Activated naive CD8-positive, alpha-beta T cell (primary cell): Measurements from ENCODE around the gene COL25A1.
"Not testable (repeated sequence)": the region's sequence is repeated elsewhere in the genome, so short reads cannot be mapped to it uniquely, and the experiment has no call there.

Experiments used
- H3K27ac Mint-ChIP-seq: one replicate; pipeline ENCODE4 v1.8.0; 2021; ENCODE audit warnings: mixed read lengths
- H3K27me3 Mint-ChIP-seq: one replicate; pipeline ENCODE4 v1.8.0; 2021; ENCODE audit warnings: mixed read lengths
- H3K36me3 Mint-ChIP-seq: one replicate; pipeline ENCODE4 v1.8.0; 2021; ENCODE audit warnings: mixed read lengths
- H3K4me1 Mint-ChIP-seq: one replicate; pipeline ENCODE4 v1.8.0; 2021; ENCODE audit warnings: low read depth, mixed read lengths
- H3K4me3 Mint-ChIP-seq: one replicate; pipeline ENCODE4 v1.8.0; 2021; ENCODE audit warnings: mild to moderate bottlenecking, mixed read lengths
- H3K9me3 Mint-ChIP-seq: one replicate; pipeline ENCODE4 v1.8.0; 2021; ENCODE audit warnings: low read depth, mixed read lengths

COL25A1 gene

DNA sequence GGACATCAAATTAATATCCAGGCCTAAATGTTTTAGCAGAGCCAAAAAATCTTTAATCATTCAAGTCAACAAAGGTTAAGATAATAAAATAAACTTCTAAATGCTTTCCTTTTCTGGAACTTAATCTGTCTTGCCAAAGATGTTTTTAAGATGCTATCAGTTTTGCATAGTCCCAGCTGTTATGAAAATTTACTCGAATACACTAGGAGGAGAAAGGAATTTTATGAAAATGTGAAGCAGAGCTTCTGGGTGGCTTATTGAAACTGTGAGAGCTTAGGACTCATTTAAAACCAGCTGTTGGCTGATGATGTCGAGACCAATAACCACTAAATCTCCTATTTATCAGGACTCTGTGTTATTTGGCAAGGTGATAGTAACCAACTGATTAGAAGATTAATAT is 337.4 kb downstream of the COL25A1 start:
- Mint-ChIP-seq H3K36me3 (no peaks in the 10 kb centered on the region), H3K27ac (no peak overlapping the region), H3K4me1 (no peaks in the 10 kb centered on the region), H3K4me3 (no peak overlapping the region), H3K9me3 (no peaks in the 10 kb centered on the region), H3K27me3 (no peaks in the 10 kb centered on the region)

DNA sequence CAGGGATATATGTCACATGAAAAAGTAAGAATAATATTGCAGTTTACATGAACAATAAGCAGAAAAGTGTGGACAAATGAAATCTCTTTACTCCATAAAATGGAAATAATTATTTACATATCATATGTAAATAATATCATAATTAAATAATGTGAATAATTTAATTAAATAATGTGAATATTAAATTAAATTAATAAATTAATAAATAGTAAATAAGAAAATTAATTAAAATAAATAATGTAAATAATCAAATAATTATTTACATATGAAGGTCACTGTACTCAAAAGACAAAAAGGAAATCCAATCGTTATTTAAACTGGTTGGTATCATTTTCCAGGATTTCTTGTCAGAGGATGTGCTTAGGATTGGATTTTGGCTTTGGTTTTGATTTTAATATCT is 338.5 kb downstream of the COL25A1 start:
- Mint-ChIP-seq H3K27ac (no peak overlapping the region), H3K27me3 (no peaks in the 10 kb centered on the region), H3K9me3 (no peaks in the 10 kb centered on the region), H3K36me3 (no peaks in the 10 kb centered on the region), H3K4me3 (no peak overlapping the region), H3K4me1 (no peaks in the 10 kb centered on the region)

DNA sequence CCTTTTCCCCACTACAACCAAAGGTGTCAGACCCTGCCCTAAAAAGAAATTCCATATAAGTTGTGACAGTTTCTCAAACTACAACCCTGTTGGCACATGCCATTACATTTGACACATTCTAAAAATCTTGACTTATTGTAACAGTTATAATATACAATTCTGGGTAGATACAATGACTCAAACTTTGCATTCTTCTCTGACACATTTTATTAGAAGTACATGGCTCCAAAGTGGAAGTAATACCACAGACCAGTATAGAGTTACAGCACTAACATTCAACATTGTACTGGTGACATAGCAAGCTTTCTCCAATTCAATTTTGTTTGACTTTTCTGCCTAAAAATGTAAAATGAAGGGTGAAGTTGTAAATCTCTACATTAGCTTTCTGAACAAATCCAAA is 343.0 kb downstream of the COL25A1 start:
- Mint-ChIP-seq H3K4me3 (no peak overlapping the region), H3K27ac (no peak overlapping the region), H3K36me3 (no peaks in the 10 kb centered on the region), H3K9me3 (no peaks in the 10 kb centered on the region), H3K27me3 (peaks cover 4% of the 10 kb centered on the region), H3K4me1 (no peaks in the 10 kb centered on the region)

DNA sequence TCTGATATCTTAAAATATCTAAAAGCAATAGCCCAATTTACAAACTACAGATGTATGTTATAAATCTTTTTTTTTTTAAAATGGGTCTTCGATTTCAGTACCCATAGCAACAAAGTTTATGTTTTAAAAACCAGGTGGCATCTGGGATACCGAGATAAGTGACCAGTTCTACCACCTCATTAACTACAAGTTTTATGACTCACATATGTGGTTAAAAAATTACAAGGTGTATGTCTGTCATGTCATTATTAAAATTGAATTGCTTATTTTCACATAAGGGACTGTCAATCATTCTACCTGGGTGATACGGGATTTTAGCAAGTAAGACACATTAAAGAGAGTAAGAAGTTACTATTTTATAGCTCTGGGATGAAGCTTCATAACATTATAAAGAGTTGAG is 347.6 kb downstream of the COL25A1 start:
- H3K27me3 Mint-ChIP-seq, result peaks cover 4% of the 10 kb centered on the region
- H3K4me1 Mint-ChIP-seq, result no peaks in the 10 kb centered on the region
- no peak overlapping the region for H3K4me3 Mint-ChIP-seq
- no peak overlapping the region for H3K27ac Mint-ChIP-seq
- H3K9me3 Mint-ChIP-seq, result no peaks in the 10 kb centered on the region
- no peaks in the 10 kb centered on the region for H3K36me3 Mint-ChIP-seq

DNA sequence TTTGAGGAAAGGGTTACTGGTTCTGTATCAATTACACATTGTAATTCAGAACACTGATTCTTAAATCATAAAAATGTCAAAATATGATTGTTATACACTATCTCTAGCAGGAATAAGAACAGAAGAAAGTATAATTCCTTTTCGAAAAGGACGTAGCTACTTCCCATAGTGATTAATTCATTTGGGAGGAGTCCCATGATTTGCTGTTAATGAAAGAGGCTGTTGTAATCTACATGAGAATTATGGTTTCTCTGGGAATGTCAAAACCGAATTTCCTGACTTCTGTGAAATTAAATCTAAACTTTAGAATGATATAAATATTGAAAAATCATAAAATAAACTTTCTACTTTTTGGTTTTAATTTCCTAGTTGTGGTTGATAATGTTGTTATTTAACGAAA is 348.5 kb downstream of the COL25A1 start:
- Mint-ChIP-seq H3K27ac (no peak overlapping the region), H3K27me3 (peaks cover 4% of the 10 kb centered on the region), H3K4me1 (no peaks in the 10 kb centered on the region), H3K36me3 (no peaks in the 10 kb centered on the region), H3K4me3 (no peak overlapping the region), H3K9me3 (no peaks in the 10 kb centered on the region)

DNA sequence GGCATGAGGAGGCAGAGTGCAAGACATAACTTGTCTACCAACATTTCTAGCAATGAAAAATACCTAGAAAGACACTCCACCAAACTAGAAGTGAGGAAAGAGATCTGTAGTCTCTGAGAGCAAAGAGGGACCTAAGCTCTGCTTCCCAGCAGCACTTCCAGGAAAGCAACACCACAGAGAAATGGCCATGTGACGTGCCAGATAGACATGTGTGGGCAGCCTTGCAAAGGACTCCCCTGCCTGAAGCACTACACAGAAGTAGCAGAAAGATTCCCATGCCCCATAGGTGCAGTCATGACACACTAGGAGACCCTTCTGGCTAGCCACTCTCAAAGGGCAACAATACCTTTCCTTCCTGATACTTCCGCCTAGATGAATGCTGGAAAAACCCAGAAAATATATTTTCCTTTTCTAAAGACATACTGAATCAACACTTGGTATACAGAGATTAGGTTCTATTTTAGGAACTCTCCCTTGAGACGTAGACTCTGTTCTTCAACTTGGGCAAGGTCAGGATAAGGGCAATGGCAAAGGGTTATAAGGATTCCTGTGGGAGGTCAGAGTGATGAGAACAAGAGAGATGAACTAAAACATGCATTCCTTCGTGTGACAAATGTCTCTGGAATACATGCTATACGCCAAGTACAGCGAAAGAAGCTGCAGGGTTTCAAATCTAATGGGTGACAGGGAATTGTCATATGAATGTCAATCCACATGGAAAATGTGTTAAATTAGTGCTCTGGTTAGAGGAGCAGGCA is 352.1 kb downstream of the COL25A1 start:
- H3K27ac Mint-ChIP-seq, result no peak overlapping the region

DNA sequence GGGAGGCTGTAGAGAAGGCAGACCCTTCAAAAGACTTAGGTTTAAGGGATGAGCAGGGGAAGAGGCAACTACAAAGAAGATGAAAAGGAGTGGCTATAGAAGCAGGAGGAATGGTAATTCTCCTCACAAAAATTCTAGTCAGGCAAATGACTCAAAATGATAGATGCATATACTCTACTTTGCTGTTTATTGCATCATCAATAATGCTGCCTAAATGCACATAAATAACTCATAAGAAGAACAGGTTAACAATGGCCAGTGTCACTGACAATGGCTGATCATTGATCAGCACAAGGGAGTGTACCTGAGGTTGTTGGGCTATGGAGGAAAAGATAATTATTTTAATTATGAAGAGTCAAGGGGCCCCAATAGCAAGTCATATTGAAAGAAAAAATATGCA is 354.9 kb downstream of the COL25A1 start:
- no peaks in the 10 kb centered on the region for H3K9me3 Mint-ChIP-seq
- no peaks in the 10 kb centered on the region for H3K27me3 Mint-ChIP-seq
- no peaks in the 10 kb centered on the region for H3K4me1 Mint-ChIP-seq
- no peak overlapping the region for H3K27ac Mint-ChIP-seq
- H3K4me3 Mint-ChIP-seq, result no peak overlapping the region
- no peaks in the 10 kb centered on the region for H3K36me3 Mint-ChIP-seq

More for the DNA sequence above, 352.1 kb downstream of the COL25A1 start:
- Mint-ChIP-seq H3K4me3 (no peak overlapping the region), H3K9me3 (no peaks in the 10 kb centered on the region), H3K36me3 (no peaks in the 10 kb centered on the region), H3K4me1 (no peaks in the 10 kb centered on the region), H3K27me3 (peaks cover 2% of the 10 kb centered on the region)

DNA sequence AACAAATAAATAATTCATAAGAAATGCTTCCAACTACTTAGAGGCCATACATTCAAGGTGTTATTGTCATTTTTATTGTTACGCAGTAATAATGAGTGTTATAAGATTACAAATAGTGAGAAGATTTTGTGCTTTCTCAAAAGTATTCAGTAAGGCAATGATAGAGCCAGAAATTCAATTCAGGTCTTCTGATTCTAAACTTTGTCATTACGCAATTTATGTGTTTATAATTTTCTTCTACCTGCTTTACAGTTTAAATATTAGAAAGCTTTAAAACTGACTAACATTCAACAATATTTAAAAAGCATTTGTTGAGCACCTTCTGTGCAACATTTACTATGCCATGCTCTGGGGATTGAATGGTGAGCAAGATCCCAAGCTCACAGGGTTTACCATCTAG is 356.2 kb downstream of the COL25A1 start:
- no peak overlapping the region for H3K4me3 Mint-ChIP-seq
- no peaks in the 10 kb centered on the region for H3K9me3 Mint-ChIP-seq
- H3K27me3 Mint-ChIP-seq, result no peaks in the 10 kb centered on the region
- H3K27ac Mint-ChIP-seq, result no peak overlapping the region
- no peaks in the 10 kb centered on the region for H3K36me3 Mint-ChIP-seq
- no peaks in the 10 kb centered on the region for H3K4me1 Mint-ChIP-seq

DNA sequence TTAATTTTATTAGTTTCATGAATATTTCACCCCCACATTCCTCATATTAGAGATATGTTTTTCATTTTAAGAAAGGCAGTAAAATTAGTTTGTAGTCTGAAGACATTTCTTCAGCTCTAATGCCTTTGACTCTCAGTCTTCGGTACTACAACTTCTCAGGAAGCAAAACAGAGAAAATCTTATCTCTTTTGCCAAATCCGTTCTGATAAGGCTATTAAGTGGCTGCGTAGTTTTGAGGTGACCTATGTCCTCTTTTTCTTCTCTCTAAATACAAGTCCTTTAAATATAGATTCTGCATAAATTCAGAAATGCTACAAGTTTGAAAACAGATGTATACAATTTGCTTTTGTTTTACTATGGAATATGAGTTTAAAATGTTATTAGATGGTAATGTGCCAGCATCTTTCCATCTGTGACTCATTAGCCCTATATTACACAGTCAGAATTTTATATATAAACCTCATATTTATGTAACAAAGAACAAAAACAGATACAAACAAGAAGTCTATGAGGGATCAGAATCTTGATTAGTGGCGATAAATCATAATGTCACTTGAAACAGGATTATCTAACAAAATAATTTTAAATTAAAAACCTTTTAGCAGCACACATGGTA is 358.4 kb downstream of the COL25A1 start:
- no peak overlapping the region for H3K4me3 Mint-ChIP-seq
- peaks cover 3% of the 10 kb centered on the region for H3K27me3 Mint-ChIP-seq
- no peaks in the 10 kb centered on the region for H3K36me3 Mint-ChIP-seq
- no peaks in the 10 kb centered on the region for H3K9me3 Mint-ChIP-seq
- no peak overlapping the region for H3K27ac Mint-ChIP-seq
- no peaks in the 10 kb centered on the region for H3K4me1 Mint-ChIP-seq

DNA sequence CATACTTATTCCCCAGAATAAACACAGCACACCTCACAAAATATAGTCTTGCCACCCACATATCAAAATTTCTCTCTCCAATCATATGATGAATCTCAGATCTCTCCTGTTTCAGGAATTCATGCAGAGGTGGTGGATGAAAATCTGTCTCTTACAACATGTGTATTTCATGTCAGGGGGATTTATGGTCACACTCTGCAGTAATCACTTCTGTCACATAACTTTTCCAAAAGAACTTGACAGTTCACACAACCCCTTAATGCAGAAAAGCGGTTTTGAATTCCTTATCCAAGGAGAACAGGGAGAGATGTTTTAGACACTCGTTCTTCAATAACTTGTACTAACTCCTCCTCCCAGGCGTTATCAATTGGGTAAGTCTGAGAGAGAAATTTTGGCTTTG is 359.1 kb downstream of the COL25A1 start:
- Mint-ChIP-seq H3K36me3 (no peaks in the 10 kb centered on the region), H3K4me3 (no peak overlapping the region), H3K27me3 (peaks cover 3% of the 10 kb centered on the region), H3K27ac (no peak overlapping the region), H3K4me1 (no peaks in the 10 kb centered on the region), H3K9me3 (no peaks in the 10 kb centered on the region)

DNA sequence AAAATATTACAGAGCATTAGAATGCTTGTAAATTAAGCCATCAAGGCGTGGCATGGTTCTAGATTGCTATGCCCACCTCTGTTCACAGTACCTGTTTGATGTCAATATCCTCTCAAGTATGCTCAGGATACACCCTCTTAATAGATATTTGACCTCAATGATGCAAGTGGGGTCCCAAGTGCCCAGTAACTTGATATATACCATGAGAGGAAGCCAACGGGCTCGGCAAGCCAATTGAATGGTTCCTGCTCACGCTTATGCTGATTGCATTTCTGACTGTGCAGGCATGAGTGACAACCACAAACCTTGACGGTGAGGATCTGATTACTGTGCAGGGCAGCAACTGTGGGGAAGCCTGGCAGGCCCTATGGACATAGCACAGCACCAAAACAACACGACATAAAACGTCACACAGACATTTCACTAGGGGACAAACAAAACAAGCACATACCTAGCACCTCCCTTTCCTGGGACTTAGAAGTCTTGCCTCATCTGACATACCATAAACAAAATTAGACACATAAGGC is 360.5 kb downstream of the COL25A1 start:
- H3K4me1 Mint-ChIP-seq, result no peaks in the 10 kb centered on the region
- H3K36me3 Mint-ChIP-seq, result no peaks in the 10 kb centered on the region
- peaks cover 3% of the 10 kb centered on the region for H3K27me3 Mint-ChIP-seq
- no peak overlapping the region for H3K4me3 Mint-ChIP-seq
- H3K27ac Mint-ChIP-seq, result no peak overlapping the region
- H3K9me3 Mint-ChIP-seq, result no peaks in the 10 kb centered on the region

DNA sequence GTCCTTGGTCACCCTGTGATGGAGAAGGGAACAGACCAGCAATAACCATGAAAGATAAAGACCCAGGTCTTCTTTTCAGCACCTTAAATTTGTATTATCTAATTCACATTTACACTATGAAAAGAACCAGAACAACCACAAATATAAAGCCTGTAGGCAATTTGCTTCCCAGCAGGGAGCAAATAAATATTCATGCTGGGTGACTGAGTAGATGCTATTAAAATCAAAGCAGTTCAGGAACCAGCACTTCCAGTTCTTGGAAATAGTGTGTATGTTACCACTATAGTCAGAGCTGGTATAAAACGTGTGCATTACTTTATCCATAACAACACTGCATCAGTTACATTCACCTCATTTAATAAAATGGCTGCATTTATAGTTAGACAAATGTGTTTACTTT is 361.8 kb downstream of the COL25A1 start:
- Mint-ChIP-seq H3K36me3 (no peaks in the 10 kb centered on the region), H3K27ac (no peak overlapping the region), H3K9me3 (no peaks in the 10 kb centered on the region), H3K4me3 (no peak overlapping the region), H3K27me3 (peaks cover 3% of the 10 kb centered on the region), H3K4me1 (no peaks in the 10 kb centered on the region)

DNA sequence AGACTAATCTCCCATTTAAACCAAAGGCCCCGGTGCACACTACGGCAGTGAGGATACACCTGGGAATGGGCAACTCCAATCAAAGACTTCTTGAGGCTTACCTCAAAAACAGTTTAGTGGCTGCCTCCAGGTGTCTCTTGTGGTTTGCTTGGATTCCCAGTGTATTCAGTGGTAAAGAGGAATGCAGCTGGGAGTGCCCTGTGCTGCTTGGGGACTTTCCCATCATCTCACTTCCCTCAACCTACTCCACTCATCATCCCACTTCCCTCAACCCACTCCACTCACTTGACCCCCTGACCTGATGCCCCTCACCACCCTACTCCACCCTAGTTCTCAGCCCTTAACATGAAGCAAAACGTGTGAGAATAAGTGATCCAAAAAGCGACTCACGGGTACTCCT is 362.3 kb downstream of the COL25A1 start:
- no peaks in the 10 kb centered on the region for H3K9me3 Mint-ChIP-seq

DNA sequence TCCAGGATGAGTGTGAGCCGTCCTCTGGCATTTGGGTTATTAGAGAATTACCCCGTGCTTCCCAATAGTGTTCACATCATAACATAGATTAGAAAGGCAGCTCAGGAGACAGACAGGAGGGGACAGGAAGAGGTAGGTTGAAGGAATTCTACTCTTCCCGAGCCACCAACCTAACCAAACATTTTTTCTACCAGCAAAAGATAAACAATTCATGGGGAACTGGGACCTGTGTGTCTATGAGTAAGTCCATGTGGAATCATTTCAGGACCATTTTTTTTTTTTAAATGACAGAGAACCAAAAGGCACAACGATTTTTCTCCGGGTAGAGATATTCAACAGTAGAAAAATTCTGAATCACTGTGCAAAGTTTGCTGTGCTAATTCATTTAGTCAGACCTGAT is 365.4 kb downstream of the COL25A1 start:
- H3K27ac Mint-ChIP-seq, result no peak overlapping the region
- H3K4me1 Mint-ChIP-seq, result no peaks in the 10 kb centered on the region
- H3K27me3 Mint-ChIP-seq, result peaks cover 7% of the 10 kb centered on the region
- no peaks in the 10 kb centered on the region for H3K9me3 Mint-ChIP-seq
- no peak overlapping the region for H3K4me3 Mint-ChIP-seq
- H3K36me3 Mint-ChIP-seq, result no peaks in the 10 kb centered on the region

More for the DNA sequence above, 362.3 kb downstream of the COL25A1 start:
- peaks cover 3% of the 10 kb centered on the region for H3K27me3 Mint-ChIP-seq
- no peaks in the 10 kb centered on the region for H3K36me3 Mint-ChIP-seq
- H3K4me1 Mint-ChIP-seq, result no peaks in the 10 kb centered on the region
- no peak overlapping the region for H3K4me3 Mint-ChIP-seq
- no peak overlapping the region for H3K27ac Mint-ChIP-seq

DNA sequence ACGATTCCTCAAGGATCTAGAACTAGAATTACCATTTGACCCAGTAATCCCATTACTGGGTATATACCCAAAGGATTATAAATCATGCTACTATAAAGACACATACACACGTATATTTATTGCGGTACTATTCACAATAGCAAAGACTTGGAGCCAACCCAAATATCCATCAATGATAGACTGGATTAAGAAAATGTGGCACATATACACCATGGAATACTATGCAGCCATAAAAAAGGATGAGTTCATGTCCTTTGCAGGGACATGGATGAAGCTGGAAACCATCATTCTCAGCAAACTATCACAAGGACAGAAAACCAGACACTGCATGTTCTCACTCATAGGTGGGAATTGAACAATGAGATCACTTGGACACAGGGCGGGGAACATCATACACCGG is 368.5 kb downstream of the COL25A1 start:
- not testable (repeated sequence) for H3K9me3 Mint-ChIP-seq, H3K4me3 Mint-ChIP-seq, H3K36me3 Mint-ChIP-seq, H3K4me1 Mint-ChIP-seq, H3K27ac Mint-ChIP-seq, H3K27me3 Mint-ChIP-seq

DNA sequence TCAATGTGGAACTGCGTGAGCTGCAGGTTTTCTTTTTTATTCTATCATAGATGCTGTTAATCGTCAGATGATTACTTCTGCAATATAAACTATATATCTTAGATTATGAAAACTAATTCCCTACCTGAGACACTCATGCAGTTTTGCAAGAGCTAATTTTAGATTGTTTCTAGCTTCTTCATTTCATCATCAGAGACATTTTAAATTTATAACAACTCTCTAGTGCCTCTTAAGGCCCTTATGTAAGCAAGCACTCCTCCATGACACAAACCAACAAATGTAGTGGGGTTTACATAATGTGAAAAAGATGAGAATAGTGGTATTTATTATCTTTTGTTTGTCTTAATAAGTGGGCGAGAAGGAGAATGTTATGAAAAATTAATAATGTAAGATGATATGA is 369.4 kb downstream of the COL25A1 start:
- Mint-ChIP-seq H3K27ac (no peak overlapping the region), H3K4me1 (no peaks in the 10 kb centered on the region), H3K36me3 (no peaks in the 10 kb centered on the region), H3K9me3 (no peaks in the 10 kb centered on the region), H3K27me3 (peaks cover 5% of the 10 kb centered on the region), H3K4me3 (no peak overlapping the region)
